ENCODE measurements around the gene FSTL5. TPM values are rescaled to one million over a fixed set of nuclear protein-coding genes. Genes with fewer than 3 reads are reported as not detected.

The FSTL5 gene
- total and polyA plus RNA-seq, 4 donors = 0.01 to 0.08 TPM; not detected in 2

GRCh38 chr4:161653697-161654096 is 510.1 kb downstream of the FSTL5 start:
- H3K27me3 ChIP-seq (ENCODE audit: control insufficient read depth in 4 of 4, insufficient read depth in 4 of 4, low read length in 3 of 4) = no peaks in the 10 kb centered on the region
- no peak overlapping the region for H3K9ac ChIP-seq (ENCODE audit: low read depth in 1 of 2, low read length in 2 of 2)
- TF ChIP-seq REST (IDR thresholded peaks at IDR 0.05) (no peak), MAX (IDR thresholded peaks at IDR 0.05) (no peak), HNF4G (IDR thresholded peaks at IDR 0.05) (no peak), RXRA (IDR thresholded peaks at IDR 0.05) (no peak), ATF3 (IDR thresholded peaks at IDR 0.05) (no peak), FOXA2 (IDR thresholded peaks at IDR 0.05) (no peak), HNF4A (conservative IDR thresholded peaks at IDR 0.05) (no peak), GABPA (IDR thresholded peaks at IDR 0.05 in 1 of 2, conservative IDR thresholded peaks at IDR 0.05 in 1 of 2) (no peak), TAF1 (conservative IDR thresholded peaks at IDR 0.05) (no peak), ZBTB33 (IDR thresholded peaks at IDR 0.05) (no peak)
- no peak overlapping the region for H3K4me3 ChIP-seq (ENCODE audit: low read depth in 1 of 3, low read length in 3 of 3)
- H3K27ac ChIP-seq (ENCODE audit: low read depth in 1 of 2, low read length in 2 of 2) = no peak overlapping the region
- no peaks in the 10 kb centered on the region for H3K36me3 ChIP-seq (ENCODE audit: control insufficient read depth in 4 of 4, insufficient read depth in 3 of 4, low read depth in 1 of 4, low read length in 3 of 4)
- WGBS = 96% methylated on average over 1 of the region's 1 CpG
- H3K4me1 ChIP-seq (ENCODE audit: control insufficient read depth in 4 of 4, insufficient read depth in 4 of 4, low read length in 3 of 4) = no peaks in the 10 kb centered on the region
- DNase-seq (ENCODE audit: low spot score) = no peak
- H3K9me3 ChIP-seq (ENCODE audit: control insufficient read depth in 4 of 4, low read length in 3 of 4) = peaks cover 0 to 8% (median 0%) of the 10 kb centered on the region in 4 donors

- Histone ChIP-seq H3K4me1 (ENCODE audit: control insufficient read depth in 4 of 4, insufficient read depth in 4 of 4, low read length in 3 of 4) (no peaks in the 10 kb centered on the region), H3K9me3 (ENCODE audit: control insufficient read depth in 4 of 4, low read length in 3 of 4) (peaks cover 0 to 18% (median 2%) of the 10 kb centered on the region in 4 donors), H3K27me3 (ENCODE audit: control insufficient read depth in 4 of 4, insufficient read depth in 4 of 4, low read length in 3 of 4) (no peaks in the 10 kb centered on the region), H3K36me3 (ENCODE audit: control insufficient read depth in 4 of 4, insufficient read depth in 3 of 4, low read depth in 1 of 4, low read length in 3 of 4) (no peaks in the 10 kb centered on the region), H3K4me3 (ENCODE audit: low read depth in 1 of 3, low read length in 3 of 3) (no peak overlapping the region), H3K9ac (ENCODE audit: low read depth in 1 of 2, low read length in 2 of 2) (no peak overlapping the region), H3K27ac (ENCODE audit: low read depth in 1 of 2, low read length in 2 of 2) (no peak overlapping the region)
- DNase-seq (ENCODE audit: low spot score) = no peak
- WGBS = 82% methylated on average over 2 of the region's 2 CpGs
- no peak for TF ChIP-seq RXRA (IDR thresholded peaks at IDR 0.05)
- no peak for TF ChIP-seq REST (IDR thresholded peaks at IDR 0.05)
- no peak for TF ChIP-seq MAX (IDR thresholded peaks at IDR 0.05)
- TF ChIP-seq JUND (IDR thresholded peaks at IDR 0.05) = no peak
- no peak for TF ChIP-seq HNF4G (IDR thresholded peaks at IDR 0.05)
- no peak for TF ChIP-seq EGR1 (IDR thresholded peaks at IDR 0.05; ENCODE audit: low read depth in 2 of 2)
- TF ChIP-seq CTCF (IDR thresholded peaks at IDR 0.05; ENCODE audit: low read depth, low read length, missing input control) = no peak
- no peak for TF ChIP-seq ATF3 (IDR thresholded peaks at IDR 0.05)
- TF ChIP-seq NR2F2 (IDR thresholded peaks at IDR 0.05) = no peak
- TF ChIP-seq HNF4A (conservative IDR thresholded peaks at IDR 0.05) = no peak
Measured at GRCh38 chr4:161651586-161651985, 512.2 kb downstream of the FSTL5 start.
